PC-9 (cell line): ENCODE results near the gene TNS1. TPM values are rescaled to one million over a fixed set of nuclear protein-coding genes. Genes with fewer than 3 reads are reported as not detected.
A peak's percentile ranks its signal among the peaks of the same experiment; 100 is the strongest.

ENCODE experiments used
- BruUV-seq: library from RNA; stranded (reverse); fragments of 400-500 nt; replicated peaks from 2 replicates; lab custom pipeline; 2021; lab: Mats Ljungman, UMichigan
- CTCF ChIA-PET: fragments of 300-600 bp; sonication (Branson Sonifier 250); formaldehyde crosslinking; loops from one replicate; lab custom pipeline; 2022; ENCODE audit warnings: antibody characterized with exemption; lab: Charles Lee
- POLR2A ChIA-PET: fragments of 300-600 bp; sonication (Branson Sonifier 250); formaldehyde crosslinking; loops from one replicate; lab custom pipeline; 2022; ENCODE audit warnings: antibody characterized with exemption; ENCODE audit not compliant: unreplicated experiment; lab: Charles Lee
- DNase-seq, 2 experiments: peaks; one replicate each; pipeline versions ENCODE4 v3.0.0 to v3.0.0-alpha.2; 2015 to 2022; ENCODE audit warnings: mixed read lengths in 1 of 2
- H2AFZ ChIP-seq: fragments of 200-600 bp; sonication (generic); 2 replicates; pipeline ENCODE4 v1.8.1; 2017; ENCODE audit warnings: antibody characterized with exemption
- H3F3A ChIP-seq: fragments of 200-600 bp; sonication (generic); 2 replicates; pipeline ENCODE4 v1.8.1; 2017; ENCODE audit warnings: antibody characterized with exemption, mild to moderate bottlenecking, low read depth; ENCODE audit not compliant: insufficient read depth
- H3K27ac ChIP-seq: fragments of 200-600 bp; sonication (generic); 2 replicates; pipeline ENCODE4 v1.6.1; 2016; ENCODE audit warnings: mixed run types
- H3K27me3 ChIP-seq: fragments of 200-600 bp; sonication (generic); 2 replicates; pipeline ENCODE4 v1.6.1; 2016; ENCODE audit warnings: low read depth, mixed run types; ENCODE audit not compliant: insufficient read depth
- H3K36me3 ChIP-seq: fragments of 200-600 bp; sonication (generic); 2 replicates; pipeline ENCODE4 v1.6.1; 2016; ENCODE audit warnings: low read depth, mixed run types
- H3K4me1 ChIP-seq: fragments of 200-600 bp; sonication (generic); replicated peaks from 2 replicates; pipeline ENCODE4 v1.6.1; 2016; ENCODE audit warnings: mixed run types; ENCODE audit not compliant: insufficient read depth
- H3K4me2 ChIP-seq: fragments of 200-600 bp; sonication (generic); 2 replicates; pipeline ENCODE4 v1.6.1; 2017; ENCODE audit warnings: mixed run types
- H3K4me3 ChIP-seq: fragments of 200-600 bp; sonication (generic); 2 replicates; pipeline ENCODE4 v1.6.1; 2016; ENCODE audit warnings: mixed run types
- H3K79me2 ChIP-seq: fragments of 200-600 bp; sonication (generic); 2 replicates; pipeline ENCODE4 v1.6.1; 2017; ENCODE audit warnings: low read depth, mixed run types
- H3K9me2 ChIP-seq: fragments of 200-600 bp; sonication (generic); 2 replicates; pipeline ENCODE4 v1.8.1; 2017; ENCODE audit warnings: mild to moderate bottlenecking; ENCODE audit not compliant: insufficient read depth
- H3K9me3 ChIP-seq: fragments of 200-600 bp; sonication (generic); 2 replicates; pipeline ENCODE4 v1.8.1; 2016; ENCODE audit warnings: low read depth; ENCODE audit not compliant: insufficient read depth
- H4K20me1 ChIP-seq: fragments of 200-600 bp; sonication (generic); 2 replicates; pipeline ENCODE4 v1.8.1; 2017; ENCODE audit not compliant: insufficient read depth
- CTCF ChIP-seq: fragments of 200-600 bp; sonication (generic); conservative IDR thresholded peaks from 2 replicates; pipeline ENCODE4 v1.6.1; 2017; ENCODE audit warnings: mixed run types, antibody characterized with exemption, mild to moderate bottlenecking, moderate library complexity
- EZH2 ChIP-seq: fragments of 200-600 bp; sonication (generic); IDR thresholded peaks from 2 replicates; pipeline ENCODE4 v1.8.0; 2017; ENCODE audit warnings: antibody characterized with exemption, low read depth
- intact Hi-C: fragments of 100-400 bp; cut with micrococcal nuclease; formaldehyde crosslinking; loops from one replicate; pipeline ENCODE4 v1.10.0; 2022; ENCODE audit not compliant: unreplicated experiment
- total RNA-seq: library from RNA; stranded (reverse); gene quantifications from 2 replicates; pipeline ENCODE4 v1.2.3, GENCODE V29; 2021

Gene TNS1
- total RNA-seq, 1 experiment from 2014 or later = 5.5 TPM

GRCh38 chr2:217858519-217859491, 144.0 kb downstream of the TNS1 start:
- Histone ChIP-seq H3K9me3 (no peaks in the 10 kb centered on the region), H3K36me3 (no peaks in the 10 kb centered on the region), H3K9me2 (no peaks in the 10 kb centered on the region), H3F3A (no peaks in the 10 kb centered on the region), H3K4me3 (no peak overlapping the region), H3K4me1 (no peaks in the 10 kb centered on the region), H4K20me1 (no peaks in the 10 kb centered on the region), H3K79me2 (no peaks in the 10 kb centered on the region), H3K4me2 (no peak overlapping the region), H2AFZ (no peak overlapping the region), H3K27ac (no peak overlapping the region), H3K27me3 (no peaks in the 10 kb centered on the region; the same call in 1 of the 2 replicates)
- POLR2A ChIA-PET = interaction anchor here (0.6 kb wide), 1 partner anchor 173 kb away, joined by 6 read pairs; no protein-coding TSS in a partner anchor
- DNase-seq = peak in 1 of 2 experiments; percentile 18
- no TSS peak for BruUV-seq
- CTCF ChIA-PET = no interaction called here
- intact Hi-C loops = no loop called here
- TF ChIP-seq CTCF = no peak
- no peak for TF ChIP-seq EZH2

- no peaks in the 10 kb centered on the region for H3K4me1 ChIP-seq
- H3K36me3 ChIP-seq = no peaks in the 10 kb centered on the region
- no peaks in the 10 kb centered on the region for H3F3A ChIP-seq
- no TSS peak for BruUV-seq
- H3K9me3 ChIP-seq = no peaks in the 10 kb centered on the region
- ChIA-PET CTCF (no interaction called here), POLR2A (interaction anchor here (0.6 kb wide), 1 partner anchor 174 kb away, joined by 6 read pairs; no protein-coding TSS in a partner anchor)
- no peaks in the 10 kb centered on the region for H3K79me2 ChIP-seq
- no peaks in the 10 kb centered on the region; the same call in 1 of the 2 replicates for H3K27me3 ChIP-seq
- no peak overlapping the region for H2AFZ ChIP-seq
- no peak overlapping the region for H3K4me3 ChIP-seq
- no peak overlapping the region for H3K4me2 ChIP-seq
- intact Hi-C loops = no loop called here
- H4K20me1 ChIP-seq = no peaks in the 10 kb centered on the region
- DNase-seq = no peak
- TF ChIP-seq CTCF = no peak
- TF ChIP-seq EZH2 = no peak
- H3K9me2 ChIP-seq = no peaks in the 10 kb centered on the region
- no peak overlapping the region for H3K27ac ChIP-seq
Measured at GRCh38 chr2:217857624-217858506, 144.9 kb downstream of the TNS1 start.

- intact Hi-C loops = no loop called here
- Histone ChIP-seq H2AFZ (no peak overlapping the region), H3K9me2 (no peaks in the 10 kb centered on the region), H3K4me3 (no peak overlapping the region), H3K4me1 (0 out of 2 replicates have a peak, but pooled peaks cover under 1% of the 10 kb centered on the region), H3K4me2 (no peak overlapping the region), H3K27me3 (no peaks in the 10 kb centered on the region; the same call in 1 of the 2 replicates), H3K9me3 (no peaks in the 10 kb centered on the region), H3K79me2 (no peaks in the 10 kb centered on the region), H3K27ac (no peak overlapping the region), H3K36me3 (no peaks in the 10 kb centered on the region), H3F3A (no peaks in the 10 kb centered on the region), H4K20me1 (no peaks in the 10 kb centered on the region)
- BruUV-seq = no TSS peak
- CTCF ChIA-PET = no interaction called here
- POLR2A ChIA-PET = no interaction called here
- no peak for TF ChIP-seq EZH2
- TF ChIP-seq CTCF = no peak
- DNase-seq = no peak
Measured at GRCh38 chr2:217856871-217857270, 145.9 kb downstream of the TNS1 start.
